ENCODE measurements around the gene DPH2. TPM values are rescaled to one million over a fixed set of nuclear protein-coding genes. Genes with fewer than 3 reads are reported as not detected.
A peak's percentile ranks its signal among the peaks of the same experiment; 100 is the strongest.

DPH2 gene
- polyA plus RNA-seq, 1 of the 3 experiments (the other 2 are of a cell fraction): 76.9 TPM

GRCh38 chr1:43931711-43932660 is 37.8 kb upstream of the DPH2 start:
- TF ChIP-seq SIN3A (IDR thresholded peaks at IDR 0.05; ENCODE audit: borderline replicate concordance, low read depth, low read length) (no peak), RXRA (IDR thresholded peaks at IDR 0.05; ENCODE audit: borderline replicate concordance, low read depth) (no peak), JUND (IDR thresholded peaks at IDR 0.05) (no peak)
- Histone ChIP-seq H3K27me3 (ENCODE audit: insufficient read depth) (no peaks in the 10 kb centered on the region), H3K79me2 (ENCODE audit: insufficient read depth) (no peaks in the 10 kb centered on the region), H3K9me2 (no peaks in the 10 kb centered on the region), H3F3A (replicated peaks; ENCODE audit: insufficient read depth) (no peaks in the 10 kb centered on the region), H3K4me1 (ENCODE audit: control insufficient read depth in 1 of 2, insufficient read depth in 2 of 2, low read depth in 1 of 2, low read length in 1 of 2) (peaks cover 0 to 10% of the 10 kb centered on the region in 2 experiments; a peak in 2 of 4 replicates), H3K4me2 (no peak overlapping the region), H3K27ac (ENCODE audit: low read depth in 2 of 2, low read length in 1 of 2) (no peak overlapping the region; a peak in 1 of 4 replicates), H3K36me3 (replicated peaks in 1 of 2; ENCODE audit: control insufficient read depth in 1 of 2, insufficient read depth in 2 of 2, low read length in 1 of 2) (peaks cover 0 to 7% of the 10 kb centered on the region in 2 experiments), H4K20me1 (ENCODE audit: insufficient read depth) (no peaks in the 10 kb centered on the region), H3K9ac (no peak overlapping the region), H2AFZ (ENCODE audit: low read depth) (no peak overlapping the region), H3K9me3 (no peaks in the 10 kb centered on the region), H3K4me3 (ENCODE audit: low read depth in 2 of 2, low read length in 1 of 2) (no peak overlapping the region)
- CTCF ChIA-PET: interaction anchor here (0.7 to 15.4 kb wide), 5 partner anchors 15 to 402 kb away, joined by 3 to 533 read pairs (median 105); partner anchors contain the start of genes IPO13 and PTPRF
- DNase-seq: no peak
- 86% methylated on average over 6 of the region's 13 CpGs for WGBS (ENCODE audit: low lambda C conversion rate)
- POLR2A ChIA-PET: no interaction called here

DNA sequence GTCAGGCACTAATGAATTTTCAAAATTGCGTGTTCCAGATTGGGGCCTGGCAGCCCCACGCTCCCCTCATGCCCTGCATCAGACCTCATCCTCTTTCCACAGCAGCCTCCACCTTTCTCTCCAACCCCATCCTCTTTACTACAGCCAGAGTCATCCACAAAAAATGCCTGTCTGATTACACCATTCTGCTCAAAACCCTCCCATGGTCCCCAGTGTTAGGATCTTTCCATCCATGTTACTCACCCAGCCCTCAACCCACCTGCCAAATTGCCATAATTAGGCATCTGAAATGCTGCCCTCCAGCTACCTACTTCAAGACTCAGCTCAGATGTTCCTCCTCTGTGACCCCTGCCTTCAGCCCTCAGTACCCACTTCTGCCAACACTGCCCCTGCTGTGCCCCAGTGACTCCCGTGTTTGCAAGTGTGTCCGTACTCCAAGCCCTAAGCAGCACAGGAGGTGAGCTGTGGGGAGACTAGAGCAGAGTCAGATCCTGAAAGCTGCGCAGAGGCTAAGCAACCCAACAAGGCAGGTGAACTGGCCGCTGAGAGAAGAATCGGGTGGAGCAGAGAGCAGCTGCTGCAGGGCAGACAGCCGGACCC is 36.9 kb upstream of the DPH2 start:
- H3K4me3 ChIP-seq (ENCODE audit: low read depth in 2 of 2, low read length in 1 of 2): no peak overlapping the region
- DNase-seq: no peak
- H2AFZ ChIP-seq (ENCODE audit: low read depth): no peak overlapping the region

More for the DNA sequence above, 36.9 kb upstream of the DPH2 start:
- Histone ChIP-seq H3K27ac (ENCODE audit: low read depth in 2 of 2, low read length in 1 of 2) (no peak overlapping the region), H3K36me3 (replicated peaks in 1 of 2; ENCODE audit: control insufficient read depth in 1 of 2, insufficient read depth in 2 of 2, low read length in 1 of 2) (peaks cover 0 to 7% of the 10 kb centered on the region in 2 experiments), H3K9ac (no peak overlapping the region), H3K27me3 (ENCODE audit: insufficient read depth) (no peaks in the 10 kb centered on the region), H3K9me2 (no peaks in the 10 kb centered on the region), H3K79me2 (ENCODE audit: insufficient read depth) (no peaks in the 10 kb centered on the region), H3F3A (replicated peaks; ENCODE audit: insufficient read depth) (no peaks in the 10 kb centered on the region), H3K4me1 (ENCODE audit: control insufficient read depth in 1 of 2, insufficient read depth in 2 of 2, low read depth in 1 of 2, low read length in 1 of 2) (peaks cover 0 to 10% of the 10 kb centered on the region in 2 experiments; a peak in 2 of 4 replicates), H4K20me1 (ENCODE audit: insufficient read depth) (no peaks in the 10 kb centered on the region), H3K4me2 (no peak overlapping the region), H3K9me3 (no peaks in the 10 kb centered on the region)
- ChIA-PET POLR2A (no interaction called here), CTCF (interaction anchor here (0.7 to 15.4 kb wide), 5 partner anchors 14 to 402 kb away, joined by 3 to 533 read pairs (median 105); partner anchors contain the start of genes IPO13 and PTPRF)
- WGBS (ENCODE audit: low lambda C conversion rate): 93% methylated on average over 6 of the region's 8 CpGs
- 0 out of 2 replicates have a peak, but pooled peaks have one; percentile 13 for TF ChIP-seq JUND (IDR thresholded peaks at IDR 0.05)
- no peak for TF ChIP-seq USF1 (IDR thresholded peaks at IDR 0.05; ENCODE audit: borderline replicate concordance, low read depth)
- TF ChIP-seq TAF1 (IDR thresholded peaks at IDR 0.05; ENCODE audit: borderline replicate concordance, low read depth, low read length): no peak
- TF ChIP-seq NRF1 (IDR thresholded peaks at IDR 0.05; ENCODE audit: low read depth, low read length): no peak

All from SK-N-SH (cell line).